Cardiac muscle cell (in vitro differentiated cells and primary cell): Measurements from ENCODE around the gene EPB42. TPM values are rescaled to one million over a fixed set of nuclear protein-coding genes. Genes with fewer than 3 reads are reported as not detected.

Experiments used
- DNase-seq, 2 donors: peaks; one replicate each; pipeline versions ENCODE4 v3.0.0 to v3.0.0-alpha.2; 2010 to 2017; ENCODE audit warnings: low read depth in 1 of 2, low spot score in 1 of 2
- H3K27ac ChIP-seq: fragments of 200-600 bp; sonication (generic); 2 replicates; pipeline ENCODE4 v1.5.1; 2016
- H3K27me3 ChIP-seq: fragments of 200-600 bp; sonication (generic); 2 replicates; pipeline ENCODE4 v1.6.0; 2016; ENCODE audit warnings: control low read depth
- H3K36me3 ChIP-seq: fragments of 200-600 bp; sonication (generic); 2 replicates; pipeline ENCODE4 v1.5.1; 2016; ENCODE audit warnings: control low read depth
- H3K4me1 ChIP-seq: fragments of 200-600 bp; sonication (generic); 2 replicates; pipeline ENCODE4 v1.8.1; 2017; ENCODE audit warnings: low read depth, mild to moderate bottlenecking, mixed run types
- H3K4me3 ChIP-seq: fragments of 200-600 bp; sonication (generic); 2 replicates; pipeline ENCODE4 v1.5.1; 2016; ENCODE audit warnings: mild to moderate bottlenecking
- H3K9me3 ChIP-seq: fragments of 200-600 bp; sonication (generic); 2 replicates; pipeline ENCODE4 v1.5.1; 2017; ENCODE audit warnings: low read depth, mild to moderate bottlenecking, control low read depth
- polyA plus RNA-seq: library from polyadenylated mRNA; unstranded; fragments of >200 nt; fragmentation: Nextera tagmentation; extraction: Ambion mirVana; gene quantifications from 2 replicates; pipeline ENCODE4 v1.2.1, GENCODE V29; 2016
- total RNA-seq: library from RNA; depleted of rRNA; stranded (reverse); fragments of >200 nt; gene quantifications from 2 replicates; pipeline ENCODE4 v1.2.3, GENCODE V29; 2016
- TF ChIP-seq, protein P1 (sequence below): IDR thresholded peaks from 2 replicates; pipeline ENCODE4 v1.5.1; 2012; ENCODE audit warnings: low read depth, mild to moderate bottlenecking, low read length

EPB42 gene
- total and polyA plus RNA-seq, 2 experiments from 2014 or later: 0.12 to 0.94 TPM

DNA sequence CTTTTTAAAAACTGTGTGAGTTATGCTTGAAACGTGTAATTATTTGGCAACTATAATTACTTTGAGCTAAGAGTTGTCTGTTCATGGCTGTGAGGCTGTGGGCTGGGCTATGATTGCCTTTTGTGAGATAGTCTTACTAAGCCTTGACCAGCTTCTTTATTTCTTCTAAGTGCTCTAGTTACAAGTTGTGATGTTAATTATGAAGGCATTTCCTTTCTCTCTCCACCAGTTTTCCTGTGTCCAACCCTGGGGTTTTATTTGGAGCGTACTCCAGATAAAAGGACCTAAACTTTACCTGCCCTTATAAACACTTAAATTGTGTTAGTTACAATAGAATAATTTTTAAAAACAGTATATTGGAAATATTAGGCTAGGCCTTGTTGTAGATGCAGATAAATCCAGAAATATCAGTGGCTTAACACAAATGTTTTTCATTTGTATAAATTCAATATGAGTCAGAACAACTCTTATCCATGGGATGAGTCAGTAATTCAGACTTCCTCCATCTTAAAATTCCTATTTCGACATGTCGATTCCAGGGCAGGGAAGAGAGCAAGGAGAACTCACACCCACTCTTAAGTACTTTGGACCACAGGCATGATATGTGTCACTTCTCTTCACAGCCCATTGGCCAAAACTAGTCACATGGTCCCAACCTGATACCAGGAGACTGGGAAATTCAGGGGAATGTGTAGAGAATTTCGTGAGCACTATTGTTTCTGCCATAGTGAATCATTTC is 70.5 kb downstream of the EPB42 start:
- H3K4me1 ChIP-seq: no peaks in the 10 kb centered on the region
- no peak overlapping the region for H3K27ac ChIP-seq
- no peak overlapping the region for H3K4me3 ChIP-seq
- DNase-seq: peak in 1 of 2 donors; percentile 84
- TF ChIP-seq, protein P1, sequence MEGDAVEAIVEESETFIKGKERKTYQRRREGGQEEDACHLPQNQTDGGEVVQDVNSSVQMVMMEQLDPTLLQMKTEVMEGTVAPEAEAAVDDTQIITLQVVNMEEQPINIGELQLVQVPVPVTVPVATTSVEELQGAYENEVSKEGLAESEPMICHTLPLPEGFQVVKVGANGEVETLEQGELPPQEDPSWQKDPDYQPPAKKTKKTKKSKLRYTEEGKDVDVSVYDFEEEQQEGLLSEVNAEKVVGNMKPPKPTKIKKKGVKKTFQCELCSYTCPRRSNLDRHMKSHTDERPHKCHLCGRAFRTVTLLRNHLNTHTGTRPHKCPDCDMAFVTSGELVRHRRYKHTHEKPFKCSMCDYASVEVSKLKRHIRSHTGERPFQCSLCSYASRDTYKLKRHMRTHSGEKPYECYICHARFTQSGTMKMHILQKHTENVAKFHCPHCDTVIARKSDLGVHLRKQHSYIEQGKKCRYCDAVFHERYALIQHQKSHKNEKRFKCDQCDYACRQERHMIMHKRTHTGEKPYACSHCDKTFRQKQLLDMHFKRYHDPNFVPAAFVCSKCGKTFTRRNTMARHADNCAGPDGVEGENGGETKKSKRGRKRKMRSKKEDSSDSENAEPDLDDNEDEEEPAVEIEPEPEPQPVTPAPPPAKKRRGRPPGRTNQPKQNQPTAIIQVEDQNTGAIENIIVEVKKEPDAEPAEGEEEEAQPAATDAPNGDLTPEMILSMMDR: no peak
- no peaks in the 10 kb centered on the region for H3K27me3 ChIP-seq
- no peaks in the 10 kb centered on the region for H3K9me3 ChIP-seq
- peaks cover 11% of the 10 kb centered on the region for H3K36me3 ChIP-seq

Other genes starting within 250 kb of the EPB42 start
- gene UBR1, start 115.0 kb downstream of the EPB42 start, total RNA-seq: 20.6 and 22.2 TPM in 2 replicates
- gene UBR1, start 115.0 kb downstream of the EPB42 start, polyA plus RNA-seq: 15.1 and 17.8 TPM in 2 replicates
- 8.6 and 9.1 TPM in 2 replicates for gene TMEM62, start 87.4 kb downstream of the EPB42 start, total RNA-seq
- gene TMEM62, start 87.4 kb downstream of the EPB42 start, polyA plus RNA-seq: 7.8 and 9.1 TPM in 2 replicates
- gene CCNDBP1, start 35.6 kb downstream of the EPB42 start, total RNA-seq: 77.4 and 117 TPM in 2 replicates
- gene CCNDBP1, start 35.6 kb downstream of the EPB42 start, polyA plus RNA-seq: 82.4 and 104 TPM in 2 replicates
- not detected in 2 replicates for gene TGM5, start 45.9 kb upstream of the EPB42 start, total RNA-seq
- gene TGM5, start 45.9 kb upstream of the EPB42 start, polyA plus RNA-seq: not detected in 2 replicates
- gene TGM7, start 81.2 kb upstream of the EPB42 start, total RNA-seq: not detected in 2 replicates
- not detected in 2 replicates for gene TGM7, start 81.2 kb upstream of the EPB42 start, polyA plus RNA-seq
- 5.3 and 8.2 TPM in 2 replicates for gene LCMT2, start 109.6 kb upstream of the EPB42 start, total RNA-seq
- gene LCMT2, start 109.6 kb upstream of the EPB42 start, polyA plus RNA-seq: 7.7 and 11.6 TPM in 2 replicates
- gene ZSCAN29, start 150.0 kb upstream of the EPB42 start, total RNA-seq: 27.1 and 29.8 TPM in 2 replicates
- 10.9 and 13.7 TPM in 2 replicates for gene ZSCAN29, start 150.0 kb upstream of the EPB42 start, polyA plus RNA-seq
- gene TUBGCP4, start 150.1 kb upstream of the EPB42 start, total RNA-seq: 7.1 and 10.7 TPM in 2 replicates
- 16.3 and 19.1 TPM in 2 replicates for gene TUBGCP4, start 150.1 kb upstream of the EPB42 start, polyA plus RNA-seq